Ishikawa (cell line): Measurements from ENCODE around the gene PCBP3.

Experiments used
- CEBPB ChIP-seq: IDR thresholded peaks from 2 replicates; pipeline ENCODE4 v1.6.1; 2012
- CREB1 ChIP-seq: IDR thresholded peaks from 2 replicates; pipeline ENCODE4 v1.6.1; 2012; ENCODE audit warnings: low read depth
- EGR1 ChIP-seq: IDR thresholded peaks from 2 replicates; pipeline ENCODE4 v1.6.1; 2012
- EP300 ChIP-seq: IDR thresholded peaks from 2 replicates; pipeline ENCODE4 v1.6.1; 2012; ENCODE audit warnings: borderline replicate concordance
- FOXM1 ChIP-seq: IDR thresholded peaks from 2 replicates; pipeline ENCODE4 v1.6.1; 2012; ENCODE audit warnings: low read depth, borderline replicate concordance
- NFIC ChIP-seq: IDR thresholded peaks from 2 replicates; pipeline ENCODE4 v1.6.1; 2012
- RAD21 ChIP-seq: IDR thresholded peaks from 2 replicates; pipeline ENCODE4 v1.6.1; 2012; ENCODE audit warnings: low read depth
- TAF1 ChIP-seq: IDR thresholded peaks from 2 replicates; pipeline ENCODE4 v1.6.1; 2012; ENCODE audit warnings: low read depth, mild to moderate bottlenecking
- TCF12 ChIP-seq: IDR thresholded peaks from 2 replicates; pipeline ENCODE4 v1.6.1; 2012; ENCODE audit warnings: low read depth
- TEAD4 ChIP-seq: IDR thresholded peaks from 2 replicates; pipeline ENCODE4 v1.6.1; 2012
- YY1 ChIP-seq: IDR thresholded peaks from 2 replicates; pipeline ENCODE4 v1.6.1; 2012; ENCODE audit warnings: low read depth
- ZBTB7A ChIP-seq: IDR thresholded peaks from 2 replicates; pipeline ENCODE4 v1.6.1; 2012; ENCODE audit warnings: low read depth
- TF ChIP-seq, protein P1 (sequence below): IDR thresholded peaks from 2 replicates; pipeline ENCODE4 v1.6.1; 2012
- TF ChIP-seq, protein P2 (sequence below): IDR thresholded peaks from 2 replicates; pipeline ENCODE4 v1.6.1; 2012
- TF ChIP-seq, protein P3 (sequence below): IDR thresholded peaks from 2 replicates; pipeline ENCODE4 v1.6.1; 2012; ENCODE audit warnings: low read depth, mild to moderate bottlenecking

The PCBP3 gene

DNA sequence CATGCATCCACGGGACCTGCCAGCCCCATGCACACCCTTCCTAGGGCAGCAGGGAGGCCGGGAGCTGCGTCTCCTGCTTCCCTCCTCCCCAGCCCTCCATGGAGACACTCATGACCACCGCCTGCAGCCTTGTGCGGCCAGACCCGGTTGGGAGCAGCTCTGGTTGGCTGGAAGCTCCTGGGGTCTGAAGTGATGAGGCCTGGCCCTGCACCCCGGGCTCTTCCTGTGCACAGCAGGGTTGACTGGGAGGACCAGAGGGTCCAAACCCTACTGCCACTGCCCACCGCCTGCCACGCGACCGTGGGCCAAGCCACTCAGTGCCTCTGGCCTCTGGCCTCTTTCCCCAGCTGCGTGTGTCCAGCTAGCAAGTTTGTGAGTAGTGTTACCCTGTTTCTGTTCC lies 226.9 kb downstream of the PCBP3 start:
- TF ChIP-seq RAD21: no peak
- TF ChIP-seq, protein P1, sequence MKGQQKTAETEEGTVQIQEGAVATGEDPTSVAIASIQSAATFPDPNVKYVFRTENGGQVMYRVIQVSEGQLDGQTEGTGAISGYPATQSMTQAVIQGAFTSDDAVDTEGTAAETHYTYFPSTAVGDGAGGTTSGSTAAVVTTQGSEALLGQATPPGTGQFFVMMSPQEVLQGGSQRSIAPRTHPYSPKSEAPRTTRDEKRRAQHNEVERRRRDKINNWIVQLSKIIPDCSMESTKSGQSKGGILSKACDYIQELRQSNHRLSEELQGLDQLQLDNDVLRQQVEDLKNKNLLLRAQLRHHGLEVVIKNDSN: no peak
- no peak for TF ChIP-seq CREB1
- no peak for TF ChIP-seq EGR1
- no peak for TF ChIP-seq ZBTB7A
- no peak for TF ChIP-seq TAF1
- TF ChIP-seq NFIC: no peak
- TF ChIP-seq TCF12: no peak
- no peak for TF ChIP-seq EP300
- no peak for TF ChIP-seq YY1
- TF ChIP-seq, protein P2, sequence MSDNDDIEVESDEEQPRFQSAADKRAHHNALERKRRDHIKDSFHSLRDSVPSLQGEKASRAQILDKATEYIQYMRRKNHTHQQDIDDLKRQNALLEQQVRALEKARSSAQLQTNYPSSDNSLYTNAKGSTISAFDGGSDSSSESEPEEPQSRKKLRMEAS: no peak
- no peak for TF ChIP-seq FOXM1
- no peak for TF ChIP-seq CEBPB
- TF ChIP-seq TEAD4: no peak
- TF ChIP-seq, protein P3, sequence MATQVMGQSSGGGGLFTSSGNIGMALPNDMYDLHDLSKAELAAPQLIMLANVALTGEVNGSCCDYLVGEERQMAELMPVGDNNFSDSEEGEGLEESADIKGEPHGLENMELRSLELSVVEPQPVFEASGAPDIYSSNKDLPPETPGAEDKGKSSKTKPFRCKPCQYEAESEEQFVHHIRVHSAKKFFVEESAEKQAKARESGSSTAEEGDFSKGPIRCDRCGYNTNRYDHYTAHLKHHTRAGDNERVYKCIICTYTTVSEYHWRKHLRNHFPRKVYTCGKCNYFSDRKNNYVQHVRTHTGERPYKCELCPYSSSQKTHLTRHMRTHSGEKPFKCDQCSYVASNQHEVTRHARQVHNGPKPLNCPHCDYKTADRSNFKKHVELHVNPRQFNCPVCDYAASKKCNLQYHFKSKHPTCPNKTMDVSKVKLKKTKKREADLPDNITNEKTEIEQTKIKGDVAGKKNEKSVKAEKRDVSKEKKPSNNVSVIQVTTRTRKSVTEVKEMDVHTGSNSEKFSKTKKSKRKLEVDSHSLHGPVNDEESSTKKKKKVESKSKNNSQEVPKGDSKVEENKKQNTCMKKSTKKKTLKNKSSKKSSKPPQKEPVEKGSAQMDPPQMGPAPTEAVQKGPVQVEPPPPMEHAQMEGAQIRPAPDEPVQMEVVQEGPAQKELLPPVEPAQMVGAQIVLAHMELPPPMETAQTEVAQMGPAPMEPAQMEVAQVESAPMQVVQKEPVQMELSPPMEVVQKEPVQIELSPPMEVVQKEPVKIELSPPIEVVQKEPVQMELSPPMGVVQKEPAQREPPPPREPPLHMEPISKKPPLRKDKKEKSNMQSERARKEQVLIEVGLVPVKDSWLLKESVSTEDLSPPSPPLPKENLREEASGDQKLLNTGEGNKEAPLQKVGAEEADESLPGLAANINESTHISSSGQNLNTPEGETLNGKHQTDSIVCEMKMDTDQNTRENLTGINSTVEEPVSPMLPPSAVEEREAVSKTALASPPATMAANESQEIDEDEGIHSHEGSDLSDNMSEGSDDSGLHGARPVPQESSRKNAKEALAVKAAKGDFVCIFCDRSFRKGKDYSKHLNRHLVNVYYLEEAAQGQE: no peak

DNA sequence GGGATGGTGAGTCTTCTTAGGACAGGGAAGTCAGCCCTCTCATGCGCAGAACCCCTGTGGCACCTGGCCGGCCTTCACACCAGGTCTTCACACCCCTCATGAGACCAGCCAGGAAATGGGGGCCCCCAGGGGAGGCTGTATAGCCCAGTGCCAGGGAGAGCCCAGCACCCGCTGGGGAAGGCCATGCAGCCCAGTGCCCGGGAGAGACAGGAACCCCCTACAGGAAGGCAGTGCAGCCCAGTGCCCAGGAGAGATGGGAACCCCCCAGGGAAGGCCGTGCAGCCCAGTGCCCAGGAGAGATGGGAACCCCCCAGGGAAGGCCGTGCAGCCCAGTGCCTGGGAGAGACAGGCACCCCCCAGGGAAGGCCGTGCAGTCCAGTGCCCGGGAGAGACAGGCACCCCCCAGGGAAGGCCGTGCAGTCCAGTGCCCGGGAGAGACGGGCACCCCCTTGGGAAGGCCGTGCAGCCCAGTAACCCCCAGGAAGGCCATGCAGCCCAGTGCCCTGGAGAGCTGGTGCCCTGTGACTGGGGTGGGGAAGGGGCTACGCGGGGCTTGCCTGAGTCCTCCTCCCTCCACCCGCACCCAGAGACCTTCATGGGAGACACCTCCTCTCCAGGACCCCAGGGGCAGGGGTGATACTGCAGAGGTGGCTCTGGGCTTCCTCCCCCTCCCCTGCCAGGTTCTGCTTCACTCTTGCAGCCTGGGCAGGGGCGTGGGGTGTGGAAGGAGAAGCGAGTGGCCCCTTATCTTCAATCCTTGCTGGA lies 227.5 kb downstream of the PCBP3 start:
- TF ChIP-seq NFIC (no peak), ZBTB7A (no peak), EGR1 (no peak), YY1 (no peak), CEBPB (no peak), FOXM1 (no peak), EP300 (no peak), TAF1 (no peak), CREB1 (no peak), RAD21 (no peak)
- TF ChIP-seq, protein P3: no peak
- TF ChIP-seq, protein P2: no peak
- TF ChIP-seq, protein P1: no peak

DNA sequence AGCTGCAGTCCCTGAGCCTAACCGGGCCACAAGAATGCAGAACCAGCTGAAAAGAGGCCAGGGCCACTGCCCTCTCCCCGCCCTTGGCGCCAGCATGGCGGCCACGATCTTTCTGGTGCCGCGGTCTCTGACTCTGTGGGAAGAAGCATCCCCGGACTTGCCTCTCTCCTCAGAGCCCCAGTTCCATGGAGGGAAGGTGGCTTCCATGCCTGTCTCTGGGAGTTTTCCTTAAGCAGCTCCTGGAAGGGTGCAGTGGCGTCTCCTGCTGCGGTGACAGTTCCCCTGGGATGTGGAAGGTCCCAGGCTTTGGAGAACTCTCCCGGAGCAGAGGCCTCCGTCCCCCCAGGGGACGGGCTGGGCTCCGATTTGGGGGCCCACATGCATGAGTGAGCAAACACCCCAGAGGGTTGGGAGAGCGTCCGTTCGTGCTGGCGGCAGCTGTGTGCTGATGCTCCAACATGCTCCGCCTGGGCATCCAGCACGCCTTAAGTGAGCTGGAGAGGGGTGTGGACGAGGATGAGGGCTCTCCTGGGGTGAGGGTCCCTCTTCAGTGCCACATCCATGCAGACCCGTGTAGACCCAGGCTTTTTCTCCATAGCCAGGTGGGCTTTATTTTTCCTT lies 228.2 kb downstream of the PCBP3 start:
- TF ChIP-seq, protein P1: no peak
- no peak for TF ChIP-seq CEBPB
- no peak for TF ChIP-seq RAD21
- no peak for TF ChIP-seq FOXM1
- TF ChIP-seq EP300: no peak
- TF ChIP-seq EGR1: no peak
- TF ChIP-seq, protein P2: no peak
- no peak for TF ChIP-seq CREB1
- TF ChIP-seq TAF1: no peak
- TF ChIP-seq, protein P3: no peak
- TF ChIP-seq YY1: no peak
